Islet precursor cell (in vitro differentiated cells): ENCODE data around the gene APPBP2.
"Not testable (repeated sequence)": the region's sequence is repeated elsewhere in the genome, so short reads cannot be mapped to it uniquely, and the experiment has no call there.

Source experiments
- DNase-seq: peaks from one replicate; pipeline ENCODE4 v3.0.0-alpha.2; 2018

The APPBP2 gene

GRCh38 chr17:60428491-60428890 lies 97.6 kb downstream of the APPBP2 start:
- DNase-seq: not testable (repeated sequence)

DNA sequence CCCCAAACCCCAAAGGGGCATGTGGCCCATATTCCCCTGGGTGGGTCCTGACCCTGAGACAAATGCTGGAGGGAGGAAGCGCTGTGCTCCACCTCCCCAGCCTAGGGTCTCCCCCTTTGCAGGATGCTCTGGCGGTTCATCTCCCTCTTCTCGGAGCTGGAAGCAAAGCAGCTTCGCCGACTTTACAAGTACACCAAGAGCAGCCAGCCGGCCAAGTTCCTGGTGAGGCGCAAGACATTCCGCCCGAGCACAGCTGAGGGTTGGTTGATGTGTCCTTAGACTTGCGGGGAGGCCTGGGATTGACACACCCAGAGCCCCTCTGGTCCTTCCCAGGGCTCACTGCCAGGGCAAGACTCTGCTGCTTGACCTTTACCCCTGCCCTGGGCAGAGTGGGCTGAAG lies 99.4 kb downstream of the APPBP2 start:
- DNase-seq: no peak

DNA sequence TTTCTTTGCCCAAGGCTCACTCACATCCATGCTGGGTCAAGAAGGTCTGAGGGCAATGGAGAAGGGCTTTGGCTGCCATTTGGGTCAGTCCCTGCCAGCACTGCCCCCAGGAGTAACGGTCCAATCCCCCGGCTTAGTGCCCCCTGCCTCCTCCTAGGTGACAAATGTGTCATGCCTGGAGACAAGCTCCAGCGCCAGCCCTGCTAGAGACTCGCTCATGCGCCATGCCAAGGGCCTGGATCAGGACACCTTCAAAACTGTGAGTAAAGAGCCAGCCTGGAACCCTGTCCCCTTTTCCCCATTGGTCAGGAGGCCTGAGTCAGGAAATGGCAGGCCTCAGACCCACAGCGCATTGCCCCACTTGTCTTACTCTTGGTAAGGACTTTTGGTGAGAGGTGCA lies 100.4 kb downstream of the APPBP2 start:
- no peak for DNase-seq

DNA sequence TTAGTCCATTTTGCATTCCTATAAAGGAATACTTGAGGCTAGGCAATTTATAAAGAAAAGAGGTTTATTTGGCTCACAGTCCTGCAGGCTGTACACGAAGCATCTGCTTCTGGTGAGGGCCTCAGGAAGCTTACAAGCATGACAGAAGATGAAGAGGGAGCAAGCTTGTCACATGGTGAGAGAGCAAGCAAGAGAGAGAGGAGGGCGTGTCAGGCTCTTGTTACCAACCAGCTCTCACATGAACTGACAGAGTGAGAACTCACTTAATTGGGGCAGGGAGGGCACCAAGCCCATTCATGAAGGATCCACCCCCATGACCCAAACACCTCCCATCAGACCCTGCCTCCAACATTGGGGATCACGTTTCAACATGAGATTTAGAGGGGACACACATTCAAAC lies 102.2 kb downstream of the APPBP2 start:
- DNase-seq: no peak

GRCh38 chr17:60422162-60422665 lies 103.8 kb downstream of the APPBP2 start, which contains the start of gene CHCT1:
Gene CHCT1, plus strand, starts transcription at chr17:60422489. Its CDS starts 104 bp downstream, at chr17:60422593.
- no peak for DNase-seq

DNA sequence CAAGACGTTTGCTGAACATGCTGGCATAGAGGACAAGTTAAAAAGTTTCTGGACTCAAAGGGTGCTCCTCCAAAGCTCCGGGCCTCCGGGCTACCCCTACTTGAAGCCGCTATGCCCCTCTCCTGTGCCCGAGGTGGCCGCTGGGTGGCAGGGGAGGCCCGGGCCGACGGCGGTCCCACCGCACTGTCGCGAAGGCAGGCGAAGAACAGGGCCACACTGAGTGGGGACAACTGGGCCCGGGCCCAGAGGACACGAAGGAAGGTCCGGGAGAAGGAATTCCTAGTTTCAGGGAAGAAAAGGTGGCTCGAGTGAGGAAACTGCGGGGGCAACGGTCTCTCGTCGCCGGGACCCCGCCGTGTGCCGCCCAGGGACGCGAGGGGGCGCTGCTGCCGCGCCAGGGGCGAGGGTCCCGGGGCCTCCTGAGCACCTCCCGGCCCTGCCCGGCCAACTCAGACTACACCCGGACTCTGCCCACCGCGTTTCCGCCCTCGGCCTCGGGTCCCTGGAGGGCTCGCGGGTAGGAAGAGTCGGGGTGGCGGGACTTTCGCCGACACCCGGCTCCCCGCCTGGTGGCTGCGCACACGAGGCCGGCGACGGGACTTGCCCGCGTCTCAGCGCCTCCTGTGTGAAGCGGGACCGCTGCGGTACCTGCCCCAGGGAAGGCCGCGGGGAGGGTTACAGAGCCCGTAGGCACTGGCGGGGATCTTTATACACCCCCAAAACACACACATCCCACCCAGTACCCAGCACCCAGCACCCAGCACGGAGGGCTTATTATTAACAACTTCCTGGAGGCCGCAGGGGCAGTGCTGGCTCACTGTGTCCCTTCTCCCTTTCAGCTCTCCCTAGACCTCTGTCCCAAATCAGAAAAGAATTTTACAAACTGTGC lies 104.5 kb downstream of the APPBP2 start:
- DNase-seq: peak; percentile 90

DNA sequence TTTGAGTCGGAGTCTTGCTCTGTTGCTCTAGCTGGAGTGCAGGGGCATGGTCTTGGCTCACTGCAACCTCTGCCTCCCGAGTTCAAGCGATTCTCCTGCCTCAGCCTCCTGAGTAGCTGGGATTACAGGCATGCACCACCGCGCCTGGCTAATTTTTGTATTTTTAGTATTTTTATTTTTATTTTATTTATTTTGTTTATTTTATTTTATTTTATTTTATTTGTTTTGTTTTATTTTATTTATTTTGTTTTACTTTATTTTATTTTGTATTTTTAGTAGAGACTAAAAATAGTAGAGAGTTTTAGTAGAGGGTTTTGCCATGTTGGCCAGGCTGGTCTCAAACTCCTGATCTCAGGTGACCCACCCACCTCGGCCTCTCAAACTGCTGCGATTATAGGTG lies 106.2 kb downstream of the APPBP2 start:
- not testable (repeated sequence) for DNase-seq

DNA sequence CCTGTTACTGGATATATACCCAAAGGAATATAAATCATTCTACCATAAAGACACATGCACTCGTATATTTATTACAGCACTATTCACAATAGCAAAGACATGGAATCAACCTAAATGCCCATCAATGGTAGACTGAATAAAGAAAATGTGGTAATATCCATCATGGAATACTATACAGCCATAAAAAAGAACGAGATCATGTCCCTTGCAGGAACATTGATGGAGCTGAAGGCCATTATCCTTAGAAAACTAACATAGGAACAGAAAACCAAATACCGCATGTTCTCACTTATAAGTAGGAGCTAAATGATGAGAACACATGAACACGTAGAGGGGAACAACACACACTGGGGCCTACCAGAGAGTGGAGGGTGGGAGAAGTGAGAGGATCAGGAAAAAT lies 107.0 kb downstream of the APPBP2 start:
- not testable (repeated sequence) for DNase-seq

- DNase-seq: no peak
Observed at GRCh38 chr17:60416368-60416925, 109.6 kb downstream of the APPBP2 start.

GRCh38 chr17:60415146-60415545 lies 110.9 kb downstream of the APPBP2 start:
- peak; percentile 85 for DNase-seq

DNA sequence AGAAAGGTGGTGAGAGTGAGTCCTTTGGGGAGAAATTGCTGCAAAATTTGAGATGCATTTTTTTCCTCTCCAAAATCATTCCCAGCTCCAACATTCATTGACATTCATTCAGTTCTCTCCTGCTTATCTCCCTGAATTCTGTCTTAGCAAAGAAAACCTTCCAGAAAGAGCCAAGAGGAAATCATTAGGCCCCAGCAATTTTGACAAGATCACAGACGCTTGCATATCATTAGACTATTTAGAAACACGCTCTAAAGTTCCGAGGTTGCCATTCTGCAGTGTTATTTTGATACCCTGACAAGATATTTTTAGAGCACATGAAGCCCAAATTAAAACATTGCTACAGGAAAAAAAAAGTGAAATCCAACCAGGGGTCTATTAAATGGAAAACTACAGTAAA lies 113.3 kb downstream of the APPBP2 start:
- DNase-seq: no peak

- no peak for DNase-seq
Observed at GRCh38 chr17:60410001-60410400, 116.0 kb downstream of the APPBP2 start.

- no peak for DNase-seq
Observed at GRCh38 chr17:60406887-60407286, 119.2 kb downstream of the APPBP2 start.

DNA sequence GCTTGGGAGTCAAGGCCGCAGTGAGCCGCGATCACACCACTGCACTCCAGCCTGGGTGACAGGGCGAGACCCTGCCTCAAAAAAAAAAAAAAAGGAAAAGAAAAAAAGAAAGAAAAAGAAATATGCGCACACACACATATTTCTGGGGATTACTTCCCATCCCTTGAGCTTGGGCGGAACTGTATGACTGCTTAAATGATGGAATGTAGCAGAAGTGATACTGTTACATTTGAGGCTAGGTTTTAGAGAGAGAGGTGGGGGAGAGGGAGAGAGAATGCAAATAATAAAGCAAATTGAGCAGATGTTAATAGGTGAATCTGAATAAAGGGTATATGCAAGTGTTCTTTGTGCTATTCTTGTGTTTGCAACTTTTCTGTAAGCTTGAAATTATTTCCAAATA lies 122.1 kb downstream of the APPBP2 start:
- DNase-seq: no peak

DNA sequence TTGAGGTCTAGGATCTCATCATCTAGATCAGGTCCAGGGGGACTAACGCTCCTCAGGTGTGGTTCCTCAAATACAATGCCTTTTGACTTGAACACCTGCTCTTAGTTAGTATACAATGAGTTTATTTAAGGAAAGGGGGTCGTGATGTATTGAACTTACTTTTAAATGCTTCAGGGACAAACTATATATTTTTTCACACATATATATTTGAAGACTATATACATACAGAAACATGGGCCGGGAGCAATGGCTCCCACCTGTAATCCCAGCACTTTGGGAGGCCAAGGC lies 122.6 kb downstream of the APPBP2 start:
- no peak for DNase-seq

GRCh38 chr17:60401819-60402218 lies 124.2 kb downstream of the APPBP2 start:
- DNase-seq: no peak

- no peak for DNase-seq
Observed at GRCh38 chr17:60398227-60398959, 127.6 kb downstream of the APPBP2 start.

- no peak for DNase-seq
Observed at GRCh38 chr17:60396412-60396811, 129.6 kb downstream of the APPBP2 start.

- DNase-seq: no peak
Observed at GRCh38 chr17:60395508-60396065, 130.5 kb downstream of the APPBP2 start.

DNA sequence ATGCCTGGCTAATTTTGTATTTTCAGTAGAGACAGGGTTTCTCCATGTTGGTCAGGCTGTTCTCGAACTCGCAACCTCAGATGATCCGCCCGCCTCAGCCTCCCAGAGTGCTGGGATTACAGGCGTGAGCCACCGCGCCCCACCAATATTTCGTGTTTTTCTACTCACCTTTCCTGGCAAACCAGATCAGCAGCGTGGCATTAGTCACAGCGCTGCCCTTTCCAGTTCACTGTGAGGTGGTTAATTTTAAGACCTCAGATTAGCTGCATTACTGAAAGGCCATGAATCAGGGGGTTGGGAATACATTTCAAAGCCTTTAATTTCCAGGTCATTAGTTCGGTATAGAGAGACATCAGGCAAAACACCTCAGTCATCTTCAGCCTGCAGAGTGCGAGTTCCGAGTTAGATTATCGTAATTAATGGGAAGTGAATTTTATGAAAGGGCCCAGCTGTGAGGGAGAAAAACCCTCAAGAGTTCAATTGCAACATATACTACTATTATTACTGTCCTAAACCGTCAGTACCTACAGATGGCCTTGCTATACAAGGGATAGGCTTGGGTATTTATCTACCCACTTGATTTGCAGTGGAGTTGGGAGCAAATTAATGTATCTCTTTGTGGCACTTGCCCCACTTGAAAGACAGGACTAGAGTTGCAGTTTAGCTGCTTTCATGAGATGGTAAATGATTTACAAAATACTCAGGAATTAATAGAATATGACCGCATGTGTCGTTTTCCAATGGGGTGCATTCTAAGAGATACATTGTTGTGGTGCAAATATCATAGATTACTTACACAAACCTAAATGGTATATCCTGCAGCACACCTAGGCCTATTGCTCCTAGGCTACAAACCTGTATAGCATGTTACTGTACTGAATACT lies 132.0 kb downstream of the APPBP2 start:
- no peak for DNase-seq
